ENCODE measurements around the gene TMEM164. TPM values are rescaled to one million over a fixed set of nuclear protein-coding genes. Genes with fewer than 3 reads are reported as not detected.

TMEM164 gene
- 10 to 100 TPM; 18.9 to 80.6 (median 30.6) TPM for total RNA-seq
- total RNA-seq (2013), result 24.6 TPM

DNA sequence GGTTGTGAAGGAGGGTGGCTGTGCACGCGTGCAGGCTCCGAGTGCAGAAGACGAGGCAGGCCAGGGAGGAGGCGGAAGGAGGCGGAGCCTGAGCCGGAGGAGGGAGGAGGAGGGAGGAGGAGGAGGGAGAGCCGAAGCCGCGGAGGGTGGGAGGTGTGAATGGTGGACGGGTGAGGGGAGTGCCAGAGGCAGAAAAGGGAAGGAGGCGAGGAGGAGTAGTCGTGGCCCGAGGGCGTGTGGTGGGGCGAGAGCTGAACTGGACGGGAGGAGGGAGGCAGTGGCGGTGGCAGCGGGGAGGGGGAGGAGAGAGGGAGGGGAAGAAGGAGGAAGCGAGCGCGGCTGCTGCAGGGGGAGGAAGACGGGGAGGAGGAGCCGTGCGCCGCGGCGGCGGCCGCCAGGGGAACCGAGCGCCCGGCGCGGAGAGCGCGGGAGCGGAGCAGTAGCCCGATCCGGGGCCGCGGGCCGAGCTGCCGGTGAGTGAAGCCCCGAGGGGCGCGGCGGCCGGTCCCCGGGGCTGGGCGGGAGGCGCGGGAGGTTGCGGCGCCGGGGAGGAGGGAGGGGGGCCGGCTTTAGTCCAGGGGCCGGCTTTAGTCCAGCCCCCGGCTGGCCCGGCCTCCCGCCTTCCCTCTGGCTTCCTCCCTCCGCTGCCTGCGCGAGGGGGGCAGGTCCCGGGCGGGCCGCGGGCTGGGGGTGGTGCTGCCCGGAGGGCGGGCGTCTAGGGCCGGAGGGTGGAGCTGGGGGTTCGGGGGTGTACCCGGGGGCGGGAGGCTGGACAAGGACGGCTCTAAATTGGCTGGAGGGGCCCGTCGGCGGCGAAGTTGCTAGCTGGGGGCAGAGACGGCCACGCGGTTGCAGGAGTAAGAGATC, at the start of gene TMEM164:
TSS of gene TMEM164 (plus strand) at position 815 of the 867 bp plus-strand sequence. CDS start 661 bp downstream, outside the sequence.
- Mint-ChIP-seq H3K4me3 (peak within 1 kb of the TSS; percentile 95), H3K27me3 (ENCODE audit: low read depth in 2 of 2) (no peaks in the 10 kb centered on the region), H3K36me3 (no peaks in the 10 kb centered on the region), H3K9me3 (no peaks in the 10 kb centered on the region), H3K4me1 (peaks cover 22 to 33% of the 10 kb centered on the region in 2 donors), H3K27ac (peak within 1 kb of the TSS; percentile 80 to 92)
- no peaks in the 10 kb centered on the region for H3K27me3 ChIP-seq (ENCODE audit: control insufficient read depth, insufficient read depth, low read length)
- H3K4me3 ChIP-seq (ENCODE audit: low read length), result peak within 1 kb of the TSS; percentile 80
- ATAC-seq, result peak; percentile 77 to 93 (median 82)
- TF ChIP-seq, protein P1, sequence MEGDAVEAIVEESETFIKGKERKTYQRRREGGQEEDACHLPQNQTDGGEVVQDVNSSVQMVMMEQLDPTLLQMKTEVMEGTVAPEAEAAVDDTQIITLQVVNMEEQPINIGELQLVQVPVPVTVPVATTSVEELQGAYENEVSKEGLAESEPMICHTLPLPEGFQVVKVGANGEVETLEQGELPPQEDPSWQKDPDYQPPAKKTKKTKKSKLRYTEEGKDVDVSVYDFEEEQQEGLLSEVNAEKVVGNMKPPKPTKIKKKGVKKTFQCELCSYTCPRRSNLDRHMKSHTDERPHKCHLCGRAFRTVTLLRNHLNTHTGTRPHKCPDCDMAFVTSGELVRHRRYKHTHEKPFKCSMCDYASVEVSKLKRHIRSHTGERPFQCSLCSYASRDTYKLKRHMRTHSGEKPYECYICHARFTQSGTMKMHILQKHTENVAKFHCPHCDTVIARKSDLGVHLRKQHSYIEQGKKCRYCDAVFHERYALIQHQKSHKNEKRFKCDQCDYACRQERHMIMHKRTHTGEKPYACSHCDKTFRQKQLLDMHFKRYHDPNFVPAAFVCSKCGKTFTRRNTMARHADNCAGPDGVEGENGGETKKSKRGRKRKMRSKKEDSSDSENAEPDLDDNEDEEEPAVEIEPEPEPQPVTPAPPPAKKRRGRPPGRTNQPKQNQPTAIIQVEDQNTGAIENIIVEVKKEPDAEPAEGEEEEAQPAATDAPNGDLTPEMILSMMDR (IDR thresholded peaks at IDR 0.05), result no peak
- peaks cover 25% of the 10 kb centered on the region for H3K4me1 ChIP-seq (ENCODE audit: control insufficient read depth, insufficient read depth, low read length)
- H3K9me3 ChIP-seq (ENCODE audit: control insufficient read depth, insufficient read depth, low read length), result no peaks in the 10 kb centered on the region
- intact Hi-C loops (cut with micrococcal nuclease), result loop anchor here (10.0 kb wide), 1 partner anchor 468 kb away; the partner anchor contains the start of gene NXT2
- peak; percentile 65 to 87 for DNase-seq
- H3K36me3 ChIP-seq (ENCODE audit: control insufficient read depth, insufficient read depth, low read length), result no peaks in the 10 kb centered on the region
- WGBS (ENCODE audit: insufficient coverage), result under 1% methylated on average over 62 of the region's 83 CpGs
- peak within 1 kb of the TSS; percentile 52 for H3K27ac ChIP-seq (ENCODE audit: low read length)

DNA sequence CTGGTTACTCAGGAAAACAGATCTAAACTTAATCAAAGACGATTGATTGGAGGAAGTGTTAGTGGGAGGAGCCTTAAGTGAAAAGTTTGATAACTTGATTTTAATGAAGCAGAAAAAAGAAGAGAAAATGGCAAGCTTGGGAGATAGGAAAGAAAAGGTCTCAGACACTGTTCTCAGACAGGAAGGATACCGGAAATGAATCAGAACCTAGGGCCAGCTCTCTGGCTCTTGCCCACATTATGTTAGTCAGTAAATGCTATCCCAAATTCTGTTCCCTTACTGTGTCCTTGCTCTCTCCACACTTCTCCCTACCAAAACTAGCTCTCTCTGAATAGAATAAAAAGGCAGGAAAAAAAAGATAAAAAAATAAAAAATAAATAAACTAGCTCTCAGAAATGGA, 48.6 kb upstream of the TMEM164 start:
- H3K4me3 Mint-ChIP-seq, result no peak overlapping the region
- ATAC-seq, result no peak
- no peaks in the 10 kb centered on the region for H3K9me3 Mint-ChIP-seq
- Histone ChIP-seq H3K36me3 (ENCODE audit: control insufficient read depth, insufficient read depth, low read length) (no peaks in the 10 kb centered on the region), H3K9me3 (ENCODE audit: control insufficient read depth, insufficient read depth, low read length) (no peaks in the 10 kb centered on the region), H3K27me3 (ENCODE audit: control insufficient read depth, insufficient read depth, low read length) (no peaks in the 10 kb centered on the region), H3K27ac (ENCODE audit: low read length) (no peak overlapping the region), H3K4me3 (ENCODE audit: low read length) (no peak overlapping the region), H3K4me1 (ENCODE audit: control insufficient read depth, insufficient read depth, low read length) (peaks cover 9% of the 10 kb centered on the region)
- H3K4me1 Mint-ChIP-seq, result peaks cover 14 to 15% of the 10 kb centered on the region in 2 donors
- DNase-seq, result no peak
- no peaks in the 10 kb centered on the region for H3K27me3 Mint-ChIP-seq (ENCODE audit: low read depth in 2 of 2)
- intact Hi-C loops (cut with micrococcal nuclease), result no loop called here
- no peaks in the 10 kb centered on the region for H3K36me3 Mint-ChIP-seq
- TF ChIP-seq, protein P1 (IDR thresholded peaks at IDR 0.05), result no peak
- 83% methylated on average over 2 of the region's 2 CpGs for WGBS (ENCODE audit: insufficient coverage)
- no peak overlapping the region for H3K27ac Mint-ChIP-seq

DNA sequence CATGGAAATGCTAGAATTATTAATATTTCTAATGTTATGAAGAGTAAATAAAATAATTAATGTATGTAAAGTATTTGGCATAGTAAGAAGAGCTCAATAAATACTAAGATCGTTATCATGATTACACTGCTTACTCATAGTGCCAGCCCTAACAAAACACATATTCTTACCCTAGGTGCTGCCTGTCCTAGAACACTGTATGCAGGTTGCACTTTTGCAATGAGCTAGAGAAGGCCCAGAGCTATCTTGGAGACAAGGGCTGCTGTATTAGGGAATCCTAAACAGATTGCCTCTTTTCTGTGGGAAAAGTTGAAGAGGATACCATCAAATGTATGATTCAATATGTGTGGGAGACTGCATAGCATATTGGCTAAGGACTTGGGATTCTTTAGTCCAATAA, 48.0 kb upstream of the TMEM164 start:
- no peaks in the 10 kb centered on the region for H3K27me3 Mint-ChIP-seq (ENCODE audit: low read depth in 2 of 2)
- TF ChIP-seq, protein P1 (IDR thresholded peaks at IDR 0.05), result no peak
- H3K36me3 Mint-ChIP-seq, result no peaks in the 10 kb centered on the region
- peaks cover 15 to 21% of the 10 kb centered on the region in 2 donors for H3K4me1 Mint-ChIP-seq
- H3K9me3 Mint-ChIP-seq, result no peaks in the 10 kb centered on the region
- ATAC-seq (no peak), DNase-seq (no peak)
- Histone ChIP-seq H3K36me3 (ENCODE audit: control insufficient read depth, insufficient read depth, low read length) (no peaks in the 10 kb centered on the region), H3K9me3 (ENCODE audit: control insufficient read depth, insufficient read depth, low read length) (no peaks in the 10 kb centered on the region), H3K27ac (ENCODE audit: low read length) (no peak overlapping the region), H3K4me3 (ENCODE audit: low read length) (no peak overlapping the region), H3K4me1 (ENCODE audit: control insufficient read depth, insufficient read depth, low read length) (peaks cover 13% of the 10 kb centered on the region), H3K27me3 (ENCODE audit: control insufficient read depth, insufficient read depth, low read length) (no peaks in the 10 kb centered on the region)
- no peak overlapping the region for H3K27ac Mint-ChIP-seq
- intact Hi-C loops (cut with micrococcal nuclease), result no loop called here
- WGBS (ENCODE audit: insufficient coverage), result no CpG with 5 or more reads among the region's 1 CpG
- H3K4me3 Mint-ChIP-seq, result no peak overlapping the region
